Frontal cortex (tissue), 4 donors: ENCODE data around the gene SAP30BP. TPM values are rescaled to one million over a fixed set of nuclear protein-coding genes. Genes with fewer than 3 reads are reported as not detected.
"Not testable (repeated sequence)": the region's sequence is repeated elsewhere in the genome, so short reads cannot be mapped to it uniquely, and the experiment has no call there.

Source experiments
- DNase-seq, 2 donors: peaks; one replicate each; pipeline ENCODE4 v3.0.0; 2012; ENCODE audit warnings: low spot score in 2 of 2
- FAIRE-seq: peaks from 2 replicates; lab custom pipeline; 2012; peaks lifted over from hg19 to GRCh38; lab: Jason Lieb, UNC
- total RNA-seq: library from RNA; depleted of rRNA; stranded (reverse); fragments of >200 nt; gene quantifications from one replicate; pipeline ENCODE4 v1.2.3, GENCODE V29; 2014
- donor health status: control.
- donor health status: control.
- donor health status: control.

Gene SAP30BP
- total RNA-seq, 1 donor from 2014 or later: 39.9 TPM

GRCh38 chr17:75632863-75633485 is 34.2 kb upstream of the SAP30BP start, which contains the start of gene SMIM5:
TSS of gene SMIM5 (plus strand) at chr17:75633434. CDS start at chr17:75640202, 6,768 bp downstream.
- FAIRE-seq: peak; percentile 33
- DNase-seq: peak; percentile 92 to 97

- DNase-seq (peak; percentile 75 to 90), FAIRE-seq (no peak)
These were observed 33.4 kb upstream of the SAP30BP start for GRCh38 chr17:75633486-75634375.

GRCh38 chr17:75634376-75634740 is 32.8 kb upstream of the SAP30BP start:
- DNase-seq: peak in 1 of 2 donors; percentile 22
- no peak for FAIRE-seq

- FAIRE-seq (no peak), DNase-seq (peak in 1 of 2 donors; percentile 27)
These were observed 32.2 kb upstream of the SAP30BP start for GRCh38 chr17:75634754-75635609.

- DNase-seq (peak in 1 of 2 donors; percentile 40), FAIRE-seq (no peak)
These were observed 31.4 kb upstream of the SAP30BP start for GRCh38 chr17:75635610-75636202.

- FAIRE-seq (no peak), DNase-seq (no peak)
These were observed 30.6 kb upstream of the SAP30BP start for GRCh38 chr17:75636381-75637142.

- FAIRE-seq: no peak
- peak in 1 of 2 donors; percentile 12 for DNase-seq
These were observed 30.0 kb upstream of the SAP30BP start for GRCh38 chr17:75637143-75637538.

GRCh38 chr17:75637551-75637950 is 29.6 kb upstream of the SAP30BP start:
- no peak for FAIRE-seq
- no peak for DNase-seq

GRCh38 chr17:75638039-75638438 is 29.1 kb upstream of the SAP30BP start:
- not testable (repeated sequence) for DNase-seq, FAIRE-seq

GRCh38 chr17:75638893-75639292 is 28.2 kb upstream of the SAP30BP start:
- FAIRE-seq (no peak), DNase-seq (no peak)

- DNase-seq (no peak), FAIRE-seq (no peak)
These were observed 27.8 kb upstream of the SAP30BP start for GRCh38 chr17:75639327-75639726.

- DNase-seq: no peak
- FAIRE-seq: no peak
These were observed 27.2 kb upstream of the SAP30BP start for GRCh38 chr17:75639771-75640555.

GRCh38 chr17:75640556-75641119 is 26.5 kb upstream of the SAP30BP start:
- no peak for FAIRE-seq
- DNase-seq: no peak

GRCh38 chr17:75641343-75641742 is 25.8 kb upstream of the SAP30BP start:
- FAIRE-seq: no peak
- DNase-seq: no peak

GRCh38 chr17:75642182-75642783 is 24.9 kb upstream of the SAP30BP start:
- FAIRE-seq: no peak

GRCh38 chr17:75642784-75643642 is 24.1 kb upstream of the SAP30BP start:
- peak in 1 of 2 donors; percentile 18 for DNase-seq
- no peak for FAIRE-seq

More at GRCh38 chr17:75642182-75642783, 24.9 kb upstream of the SAP30BP start:
- peak in 1 of 2 donors; percentile 3 for DNase-seq

- FAIRE-seq: no peak
- no peak for DNase-seq
These were observed 23.5 kb upstream of the SAP30BP start for GRCh38 chr17:75643643-75644017.
